NAMALWA (cell line): ENCODE results near the gene WNT9B.
"Not testable (repeated sequence)": the region's sequence is repeated elsewhere in the genome, so short reads cannot be mapped to it uniquely, and the experiment has no call there.

ENCODE experiments used
- DNase-seq: peaks from one replicate; pipeline ENCODE4 v3.0.0-alpha.2; 2015; ENCODE audit warnings: low spot score

WNT9B gene

DNA sequence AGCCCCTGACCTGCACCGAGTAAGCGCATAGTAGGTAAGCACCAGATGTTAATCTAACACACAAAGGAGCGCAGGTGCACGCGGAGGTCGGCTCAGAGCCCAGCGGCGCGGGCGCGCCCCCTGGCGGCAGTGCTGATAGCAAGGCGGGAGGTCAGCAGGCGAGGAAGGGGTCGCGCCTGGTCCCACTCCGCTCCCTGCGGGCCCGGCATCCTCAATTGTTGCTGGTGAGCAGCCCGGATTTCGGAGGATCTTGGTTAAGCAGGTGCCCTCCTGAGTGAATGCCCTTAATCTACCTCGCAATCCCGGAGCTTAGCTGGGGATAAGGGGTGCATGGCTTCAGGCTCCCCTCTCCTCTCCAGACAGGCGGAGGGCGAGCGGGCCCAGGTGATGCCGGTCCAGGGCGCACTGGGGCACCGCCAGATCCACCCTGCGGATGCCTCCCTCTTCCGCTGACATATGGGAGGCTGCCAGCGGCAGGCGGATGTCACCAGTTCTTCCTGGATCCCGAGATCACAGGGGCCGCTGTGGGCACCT, 28.9 kb upstream of the WNT9B start:
- peak; percentile 28 for DNase-seq

DNA sequence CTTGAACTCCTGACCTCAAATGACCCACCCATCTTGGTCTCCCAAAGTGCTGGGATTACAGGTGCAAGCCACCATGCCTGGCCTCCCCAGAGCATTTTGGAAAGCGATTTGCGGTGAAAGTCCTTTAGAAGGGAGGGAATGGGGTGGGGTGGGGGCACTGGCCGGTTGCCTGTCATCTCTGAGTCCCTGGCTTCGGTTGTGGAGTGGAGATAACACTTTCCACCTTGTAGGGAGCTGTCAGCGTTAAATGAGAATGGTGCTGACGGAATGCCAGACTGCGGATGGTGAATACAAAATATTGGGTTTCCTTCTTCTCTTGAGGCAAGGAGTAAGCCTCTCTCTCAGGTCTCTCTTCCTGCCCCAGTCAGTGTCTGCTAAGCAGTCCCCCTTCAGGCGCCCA, 27.7 kb upstream of the WNT9B start:
- DNase-seq = no peak

DNA sequence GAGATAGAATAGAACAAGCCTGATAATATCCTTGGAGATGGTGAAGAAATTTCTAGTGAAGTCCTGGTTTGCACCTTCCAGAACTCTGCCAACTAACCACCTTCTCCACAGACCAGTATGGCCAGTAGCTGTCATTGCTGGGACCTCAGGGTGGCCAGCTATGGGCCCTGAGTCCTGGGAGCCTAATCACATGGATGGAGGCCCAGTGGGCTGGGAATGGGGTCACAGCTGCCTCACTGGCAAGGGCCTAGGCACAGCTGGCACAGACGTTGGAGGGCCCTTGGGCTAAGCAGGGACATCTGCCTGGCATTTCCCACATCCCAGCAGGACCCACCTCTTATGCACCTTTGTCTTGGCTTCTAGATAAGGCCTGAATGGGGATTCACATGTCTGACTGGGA, 25.3 kb upstream of the WNT9B start:
- DNase-seq = no peak

DNA sequence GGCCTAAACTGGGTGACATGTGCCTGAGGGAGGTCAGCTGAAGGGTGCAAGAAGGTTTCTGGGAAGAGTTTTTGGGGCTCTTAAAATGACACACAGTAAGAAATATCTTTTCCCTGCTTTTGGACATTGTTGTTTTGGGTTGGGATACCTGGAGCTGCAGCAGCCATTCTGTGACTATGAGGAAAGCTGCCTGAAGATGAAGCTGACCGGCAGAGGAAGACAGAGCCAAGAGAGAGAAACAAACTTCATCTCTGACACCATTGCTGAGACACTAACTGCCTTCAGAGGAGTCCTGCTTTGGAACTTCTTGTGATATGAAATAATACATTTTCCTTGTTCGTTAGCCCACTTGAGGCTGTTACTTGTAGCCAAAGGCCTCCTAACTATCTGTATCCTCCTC, 24.1 kb upstream of the WNT9B start:
- no peak for DNase-seq

DNA sequence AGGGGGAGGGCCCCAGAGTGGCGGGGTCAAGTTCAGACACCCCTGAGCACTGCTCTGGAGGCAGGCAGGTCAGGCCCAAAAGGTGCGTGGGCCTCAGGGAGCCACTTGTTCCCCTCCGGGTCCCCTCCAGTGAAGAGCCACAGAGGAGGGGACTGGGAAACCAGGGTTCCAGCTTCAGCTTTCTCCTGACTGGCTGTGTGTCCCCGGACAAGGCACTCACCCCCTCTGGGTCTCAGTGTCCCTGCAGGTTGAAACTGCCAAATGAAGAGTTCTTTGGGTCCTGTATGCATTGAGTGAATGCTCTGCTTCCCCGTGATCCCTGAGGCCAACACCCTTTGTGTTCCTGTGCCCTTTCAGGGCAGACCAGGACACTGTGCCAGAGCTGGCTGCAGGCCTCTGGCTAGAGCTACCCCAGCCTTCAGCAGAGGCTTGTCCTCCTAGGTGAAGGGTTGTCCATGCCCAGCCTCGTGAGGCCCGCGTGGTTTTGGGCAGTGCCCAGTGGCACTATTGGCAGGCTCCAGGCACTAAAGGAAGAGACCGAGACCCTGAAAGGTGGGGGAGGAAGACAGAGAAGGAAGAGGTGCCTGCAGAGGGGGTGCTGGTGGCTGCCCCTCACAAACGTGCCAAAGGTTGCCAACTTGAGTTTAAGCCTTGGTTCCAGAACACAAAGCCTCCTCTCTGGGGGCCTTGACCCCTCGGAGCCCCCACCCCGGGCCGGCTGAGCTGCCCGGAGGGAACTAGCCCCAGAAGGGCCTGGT, 19.6 kb upstream of the WNT9B start:
- DNase-seq = no peak

DNA sequence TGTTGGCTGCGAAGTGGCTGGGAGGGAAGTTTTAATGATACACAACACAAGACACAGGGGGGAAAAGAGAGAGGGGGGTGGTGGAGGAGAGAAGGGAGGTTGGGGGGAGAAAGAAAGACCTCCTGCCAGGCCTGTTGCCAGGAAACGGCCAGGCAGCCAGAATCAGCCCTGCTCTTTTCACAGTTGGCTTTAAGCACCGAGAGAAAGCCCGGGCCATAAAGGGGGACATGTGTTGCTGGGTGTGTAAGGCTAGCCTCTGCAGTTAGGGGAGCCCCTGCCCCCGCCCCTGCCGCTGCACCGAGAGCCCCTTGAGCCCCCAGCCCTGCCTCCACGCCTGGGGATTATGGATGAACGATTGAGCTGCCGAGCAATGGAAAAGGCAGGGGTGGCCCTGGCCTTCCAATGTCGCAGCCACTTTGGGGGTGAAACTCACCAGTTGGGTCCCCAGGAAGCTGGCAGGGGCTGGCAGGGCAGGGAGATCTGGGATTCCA, 19.0 kb upstream of the WNT9B start:
- no peak for DNase-seq

DNA sequence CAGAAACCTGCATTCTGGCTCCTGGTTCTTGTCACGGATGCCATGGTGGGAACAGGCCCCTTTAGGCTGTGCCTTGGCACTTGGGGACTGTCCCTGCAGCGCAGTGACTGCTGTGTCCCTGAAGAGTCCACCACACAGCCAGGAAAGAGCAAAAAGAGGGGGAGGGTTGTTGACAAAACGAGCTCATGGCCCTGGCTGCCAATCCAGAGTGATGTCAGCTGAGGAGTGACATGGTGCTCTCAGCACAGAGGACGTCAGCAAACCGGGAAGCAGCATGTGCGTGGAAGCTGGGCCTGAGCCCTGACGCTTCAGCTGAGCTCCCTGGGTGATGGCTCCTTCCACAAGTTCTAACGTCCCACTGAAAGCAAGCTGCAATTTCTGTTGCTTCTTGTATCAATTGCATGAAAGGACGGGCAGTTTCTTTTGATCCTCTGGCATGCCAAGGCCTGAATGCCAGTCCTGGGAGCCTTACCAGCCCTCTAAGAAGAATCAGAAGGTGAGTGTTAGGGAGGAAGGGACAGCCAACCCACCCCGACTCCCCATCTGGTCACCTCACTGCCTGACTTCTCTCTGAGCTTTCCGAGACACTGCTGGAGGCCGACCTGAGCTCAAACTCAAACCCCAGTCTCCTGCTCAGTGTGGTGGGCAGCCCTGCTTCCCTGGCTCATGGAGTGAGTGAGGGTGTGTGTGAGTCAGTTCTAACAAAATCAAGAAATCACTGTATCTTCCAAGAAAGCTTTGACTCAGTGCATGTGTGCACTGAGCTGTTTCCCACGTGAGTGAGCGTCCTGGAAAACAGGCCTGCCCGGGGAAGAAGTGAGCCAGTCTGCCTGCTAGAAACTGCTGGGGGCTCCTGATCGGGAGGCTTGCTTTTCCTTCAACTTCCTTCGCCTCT, 18.2 kb upstream of the WNT9B start:
- DNase-seq = no peak

DNA sequence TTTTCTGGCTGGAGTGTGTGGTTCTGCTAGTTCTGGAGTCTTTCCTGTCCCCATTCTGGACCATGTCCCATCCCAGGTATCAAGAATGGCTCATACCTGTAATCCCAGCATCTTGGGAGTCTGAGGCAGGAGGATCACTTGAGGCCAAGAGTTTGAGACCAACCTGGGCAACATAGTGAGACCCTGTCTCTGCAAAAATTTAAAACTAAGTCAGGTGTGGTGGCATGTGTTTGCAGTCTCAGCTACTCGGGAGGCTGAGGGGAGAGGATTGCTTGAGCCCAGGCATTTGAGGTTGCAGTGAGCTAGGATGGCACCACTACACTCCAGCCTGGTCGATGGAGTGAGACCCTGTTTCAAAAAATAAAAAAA, 17.6 kb upstream of the WNT9B start:
- no peak for DNase-seq

DNA sequence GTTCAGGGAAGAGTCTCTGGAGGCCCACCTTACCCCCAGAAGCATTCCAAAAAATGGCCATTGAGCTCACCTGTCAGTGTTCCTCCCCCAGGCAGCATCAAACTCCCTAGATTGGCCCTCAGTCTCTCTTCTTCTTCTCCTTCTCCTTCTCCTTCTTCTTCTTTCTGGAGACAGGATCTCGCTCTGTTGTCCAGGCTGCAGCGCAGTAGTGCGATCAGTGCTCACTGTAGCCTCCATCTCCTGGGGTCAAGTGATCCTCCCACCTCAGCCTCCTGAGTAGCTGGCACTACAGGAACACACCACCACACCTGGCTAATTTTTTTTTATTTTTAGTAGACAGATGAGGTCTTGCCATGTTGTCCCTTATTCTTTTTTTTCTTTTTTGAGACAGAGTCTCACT, 16.5 kb upstream of the WNT9B start:
- no peak for DNase-seq

DNA sequence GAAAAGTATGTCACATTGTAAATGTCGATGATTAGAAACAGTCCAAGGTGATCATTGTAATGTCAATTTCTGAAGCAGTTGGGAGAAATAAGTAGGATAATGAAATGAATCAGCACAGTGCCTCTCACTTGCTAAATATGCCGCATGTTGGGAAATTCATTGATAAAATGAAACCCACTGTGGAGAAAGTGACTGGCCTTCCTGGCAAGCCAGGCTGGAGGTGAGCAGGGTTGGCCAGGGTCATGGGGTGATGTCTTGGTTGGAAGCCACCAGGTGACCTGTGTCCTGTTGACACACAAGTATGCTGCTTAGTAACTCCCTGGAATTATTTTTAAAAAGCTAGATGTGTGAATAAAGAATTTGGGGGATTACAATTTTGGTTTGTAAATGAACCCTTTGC, 14.9 kb upstream of the WNT9B start:
- no peak for DNase-seq

DNA sequence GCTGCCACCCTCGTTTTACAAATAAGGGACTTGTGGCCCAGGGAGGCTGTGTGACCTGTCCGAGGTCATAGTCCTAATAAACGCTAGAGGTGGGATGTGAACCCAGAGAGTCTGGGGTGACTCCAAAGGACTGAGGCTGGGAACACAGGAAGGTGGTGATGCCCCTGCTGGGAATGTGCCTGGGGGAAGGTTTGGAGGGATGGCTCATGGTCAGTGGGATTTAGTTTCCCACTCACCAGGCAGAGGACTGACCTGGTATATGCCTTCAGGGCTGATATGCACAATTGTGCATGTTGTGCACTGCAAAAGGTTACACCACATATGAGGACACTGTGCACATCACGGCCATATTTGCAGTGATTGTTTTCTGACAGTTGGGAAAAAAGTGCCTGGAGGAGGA, 13.9 kb upstream of the WNT9B start:
- DNase-seq = no peak

DNA sequence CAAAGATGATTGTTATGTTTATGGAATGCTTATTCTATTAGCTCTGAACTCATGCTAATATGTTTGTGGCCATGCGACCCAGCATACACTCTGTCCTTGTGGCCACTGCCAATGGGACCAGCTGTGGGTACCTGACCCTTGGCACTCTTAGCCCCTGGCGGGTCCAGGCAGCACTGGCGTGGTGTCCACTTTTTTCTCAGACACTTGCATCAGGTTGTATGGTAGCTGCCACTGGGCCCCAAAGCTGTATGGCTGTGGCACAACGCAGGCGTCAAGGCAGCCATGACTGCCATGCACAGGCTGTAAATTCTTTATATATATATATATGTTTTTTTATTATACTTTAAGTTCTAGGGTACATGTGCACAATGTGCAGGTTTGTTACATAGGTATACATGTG, 12.2 kb upstream of the WNT9B start:
- no peak for DNase-seq

DNA sequence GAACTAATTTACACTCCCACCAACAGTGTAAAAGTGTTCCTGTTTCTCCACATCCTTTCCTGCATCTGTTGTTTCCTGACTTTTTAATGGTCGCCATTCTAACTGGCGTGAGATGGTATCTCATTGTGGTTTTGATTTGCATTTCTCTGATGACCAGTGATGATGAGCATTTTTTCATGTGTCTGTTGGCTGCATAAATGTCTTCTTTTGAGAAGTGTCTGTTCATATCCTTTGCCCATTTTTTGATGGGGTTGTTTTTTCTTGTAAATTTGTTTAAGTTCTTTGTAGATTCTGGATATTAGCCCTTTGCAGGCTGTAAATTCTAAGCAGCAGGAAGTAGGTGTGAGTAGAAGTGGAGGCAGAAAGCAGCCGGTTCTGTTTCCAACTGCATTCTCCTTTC, 10.8 kb upstream of the WNT9B start:
- DNase-seq = not testable (repeated sequence)

DNA sequence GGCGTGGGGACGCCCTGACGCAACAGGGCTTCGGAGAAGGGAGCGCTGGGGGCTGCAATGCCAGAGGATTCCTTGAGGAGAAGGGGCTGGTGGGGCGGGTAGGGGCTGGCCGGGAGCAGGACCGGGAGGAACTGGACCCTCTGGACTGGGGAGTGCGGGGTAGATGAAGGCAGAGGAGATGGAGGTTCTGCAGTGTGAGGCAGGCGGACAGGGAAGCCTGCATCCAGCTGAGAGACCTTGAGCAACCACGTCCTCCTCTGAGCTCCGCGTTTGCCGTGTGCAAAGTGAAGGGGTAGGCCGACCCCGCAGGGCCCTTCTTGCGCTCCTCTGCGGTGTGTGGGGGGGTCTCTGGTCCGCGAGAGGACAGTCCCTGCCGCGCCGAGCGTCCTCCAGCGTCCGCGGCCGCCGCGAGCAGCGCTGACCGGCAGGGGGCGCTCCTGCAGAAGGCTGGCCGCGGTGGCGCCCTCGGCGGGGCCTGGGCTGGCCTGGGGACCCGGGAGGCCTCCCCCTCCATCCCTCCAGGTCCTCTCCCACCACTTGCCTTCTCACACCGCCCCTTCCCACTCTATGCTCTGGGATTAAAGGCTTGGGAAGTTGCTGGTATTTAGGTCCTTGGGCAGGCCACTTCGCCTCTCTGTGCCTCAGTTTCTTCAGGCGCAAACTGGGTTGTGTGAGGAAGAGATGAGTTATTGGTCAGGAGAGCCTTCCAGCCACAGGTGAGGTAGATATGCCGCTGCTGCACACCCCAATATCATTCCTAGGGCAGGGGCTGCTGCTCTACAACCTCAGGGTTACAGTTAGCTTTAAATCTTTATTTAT, 9.6 kb upstream of the WNT9B start:
- DNase-seq = no peak

DNA sequence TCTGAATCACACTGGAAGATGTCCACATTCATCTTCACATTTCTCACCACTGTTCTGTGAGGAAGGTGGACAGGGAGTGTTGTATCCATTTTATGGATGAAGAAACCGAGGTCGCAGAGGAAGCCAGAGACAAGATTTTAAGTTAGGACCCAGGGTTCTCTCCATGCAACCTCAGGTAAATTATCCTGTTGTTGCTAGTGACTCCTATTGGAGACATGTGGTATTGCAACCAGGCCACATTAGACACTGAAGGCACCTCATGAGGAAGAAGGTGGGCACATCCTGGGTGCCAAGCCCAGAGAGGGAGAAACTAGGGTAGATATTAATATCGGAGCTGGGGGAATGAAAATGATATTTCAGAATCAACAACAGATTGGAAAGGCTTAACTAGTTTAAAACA, 8.5 kb upstream of the WNT9B start:
- DNase-seq = peak; percentile 51

DNA sequence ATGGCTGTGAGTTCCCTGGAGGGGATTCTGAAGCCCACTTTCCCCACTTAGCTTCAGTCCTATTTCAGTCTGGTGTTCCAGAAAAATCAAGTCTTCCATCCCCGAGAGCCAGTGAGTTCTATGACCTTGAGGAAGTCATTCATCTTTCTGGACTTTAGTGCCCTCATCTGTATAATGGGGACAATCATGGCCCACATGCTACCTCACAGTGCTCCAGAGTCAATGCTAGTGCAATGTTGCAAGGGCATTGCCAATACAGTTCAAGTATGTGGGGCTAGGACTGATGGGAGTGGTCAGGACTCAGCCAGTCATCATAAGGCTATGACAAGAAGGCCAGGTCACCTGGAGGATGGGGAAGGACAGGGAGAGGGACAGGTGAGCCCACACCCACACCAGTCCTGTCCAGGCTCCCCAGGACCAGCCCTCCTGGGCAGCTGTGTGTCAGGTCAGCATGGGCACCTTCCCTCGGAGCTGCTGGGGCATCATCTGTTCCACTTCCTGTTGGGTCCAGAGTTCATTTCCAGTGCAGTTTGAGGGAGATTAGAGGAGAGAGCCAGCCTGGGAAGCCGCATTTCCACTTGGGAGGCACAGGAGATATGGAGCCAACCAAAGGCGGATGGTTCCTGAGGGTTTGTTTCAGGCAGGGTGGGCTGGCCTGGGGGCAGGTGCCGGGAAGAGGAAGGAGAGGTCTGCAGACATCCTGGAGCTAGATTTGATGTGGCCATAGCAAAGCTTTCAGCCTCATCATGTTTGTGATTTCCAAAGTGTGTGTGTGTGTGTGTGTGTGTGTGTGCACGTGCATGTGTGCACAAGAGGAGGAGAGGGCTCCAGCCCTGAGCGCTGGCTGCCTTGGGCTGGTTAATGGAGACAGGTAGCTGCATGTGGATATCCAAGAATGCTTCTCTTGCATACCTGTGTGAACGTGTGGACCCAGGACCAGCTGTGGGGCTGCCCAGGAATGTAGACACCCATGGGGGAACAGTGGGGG, 3.9 kb upstream of the WNT9B start:
- DNase-seq = no peak

DNA sequence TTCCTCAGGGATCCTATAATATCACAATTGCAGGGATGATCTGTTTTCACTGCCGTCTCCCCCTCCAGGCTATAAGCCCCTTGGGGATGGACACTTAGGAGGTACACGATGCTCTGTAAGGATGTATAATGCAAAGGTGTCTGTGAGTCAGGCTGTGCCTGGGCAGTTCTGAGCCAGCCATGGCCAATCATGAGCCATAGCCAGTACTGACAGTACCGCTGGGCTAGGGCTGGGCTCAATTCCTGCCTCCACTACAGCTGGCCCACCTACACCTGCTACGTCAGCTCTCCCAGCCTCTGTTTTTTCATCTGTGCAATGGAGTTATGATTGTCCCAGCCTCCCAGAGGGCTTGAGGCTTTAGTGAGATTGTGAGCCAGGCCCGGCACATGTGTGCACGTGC, 2.8 kb upstream of the WNT9B start:
- no peak for DNase-seq

DNA sequence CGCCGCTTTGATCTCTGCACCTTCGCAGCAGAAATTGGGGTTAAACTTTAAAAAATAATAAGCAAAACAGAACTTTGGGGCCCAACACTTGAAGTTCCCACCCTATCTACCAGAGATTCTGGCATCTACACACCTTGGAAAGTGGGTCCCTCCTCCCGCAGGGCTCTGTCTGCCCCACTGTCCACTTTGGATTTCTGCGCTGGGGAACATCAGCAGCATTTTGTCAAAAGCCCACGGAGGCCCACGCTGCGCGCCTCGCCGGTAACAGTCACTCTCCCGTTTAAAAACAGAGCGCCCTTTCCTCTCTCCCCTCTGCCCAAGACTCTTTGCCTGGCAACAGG, 725 bp upstream of the WNT9B start:
- DNase-seq = no peak

DNA sequence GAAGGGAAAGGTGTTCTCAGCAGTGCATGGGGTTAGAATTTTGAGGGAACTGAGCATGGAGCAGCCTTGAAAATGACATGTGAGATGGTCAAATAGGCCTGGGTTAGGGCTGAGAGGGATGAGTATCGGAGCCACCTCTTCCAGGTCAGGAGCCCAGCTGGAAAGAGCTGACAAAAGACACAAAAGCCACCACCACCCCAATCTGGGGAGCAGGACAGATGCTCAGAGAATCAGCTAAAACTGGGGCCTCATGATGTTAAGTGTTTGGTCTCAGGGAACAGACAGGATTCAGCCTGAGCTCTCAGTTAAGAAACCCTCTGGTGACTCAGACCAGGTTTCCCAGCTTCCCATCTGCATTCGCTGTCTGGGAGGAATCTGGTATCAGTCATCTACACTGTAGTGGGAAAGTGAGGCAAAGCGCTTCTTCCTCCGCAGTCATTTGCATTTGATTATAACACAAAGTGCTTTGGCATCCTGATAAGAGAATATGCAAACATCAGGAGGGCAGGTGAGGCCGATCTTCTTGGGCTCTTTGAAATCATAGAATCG, 2.6 kb downstream of the WNT9B start:
- DNase-seq = no peak

DNA sequence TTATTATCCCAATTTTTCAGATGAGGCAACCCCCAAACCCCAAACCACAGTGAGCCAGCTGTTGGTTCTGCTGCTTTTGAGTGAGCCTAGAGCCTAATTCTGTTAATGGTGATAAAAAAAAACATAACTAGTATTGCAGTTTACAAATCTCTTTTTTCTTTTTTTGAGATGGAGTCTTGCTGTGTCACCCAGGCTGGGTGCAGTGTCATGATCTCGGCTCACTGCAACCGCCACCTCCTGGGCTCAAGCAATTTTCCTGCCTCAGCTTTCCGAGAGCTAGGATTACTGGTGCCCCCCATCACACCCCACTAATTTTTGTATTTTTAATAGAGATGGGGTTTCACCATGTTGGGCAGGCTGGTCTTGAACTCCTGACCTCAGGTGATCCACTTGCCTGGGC, 3.1 kb downstream of the WNT9B start:
- DNase-seq = no peak

DNA sequence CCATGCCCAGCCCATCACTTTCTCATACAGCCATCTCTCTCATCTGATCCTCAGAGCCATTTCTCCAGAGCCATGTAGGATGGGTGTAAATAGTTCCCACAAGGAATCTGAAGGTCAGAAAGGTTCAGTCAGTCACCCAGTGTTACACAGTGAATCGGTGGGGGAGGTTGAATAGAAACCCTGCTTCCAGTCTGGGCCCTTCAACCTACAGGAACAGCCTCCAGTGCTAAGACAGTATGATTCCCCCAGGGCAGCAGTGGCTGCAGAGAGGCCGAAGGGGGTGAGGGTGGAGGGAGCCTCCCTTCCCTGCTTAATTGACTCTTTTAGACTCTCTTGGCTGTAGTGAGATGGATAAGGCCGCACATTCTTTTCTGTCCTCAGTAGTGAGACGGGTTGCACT, 3.6 kb downstream of the WNT9B start:
- no peak for DNase-seq
